ENCODE results near the gene RBFOX1. TPM values are rescaled to one million over a fixed set of nuclear protein-coding genes. Genes with fewer than 3 reads are reported as not detected.

Gene RBFOX1
- total RNA-seq, 6 donors from 2014 or later = not detected

DNA sequence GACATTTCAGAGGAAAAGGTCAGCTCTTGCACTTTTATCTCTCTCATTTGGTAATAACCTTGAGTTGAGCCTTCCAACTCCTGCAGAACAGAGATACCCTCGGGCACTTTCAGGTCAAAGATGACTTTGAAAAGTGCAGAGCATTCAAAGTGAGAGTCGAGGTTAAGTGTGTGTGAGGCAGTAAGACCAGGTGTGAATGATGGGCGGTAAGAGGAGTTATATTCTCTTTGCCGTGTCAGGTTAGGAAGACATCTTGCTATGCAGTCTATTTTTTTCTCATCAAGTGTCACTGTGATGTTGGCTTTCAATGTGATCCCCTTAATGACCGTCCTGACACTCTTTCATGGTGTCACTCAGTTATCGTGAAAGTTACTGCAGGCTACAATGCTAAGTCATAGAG lies 248.5 kb downstream of the RBFOX1 start:
- no peak overlapping the region for H3K4me3 ChIP-seq
- no peaks in the 10 kb centered on the region for H3K36me3 ChIP-seq
- ATAC-seq (ENCODE audit: low FRiP score in 2 of 2) (no peak), DNase-seq (no peak)
- H3K27me3 ChIP-seq = no peaks in the 10 kb centered on the region
- H3K9me3 ChIP-seq = no peaks in the 10 kb centered on the region
- 71 to 78% methylated on average over 6 of the region's 6 CpGs for WGBS, 2 donors
- no peaks in the 10 kb centered on the region for H3K4me1 ChIP-seq
- no peak overlapping the region for H3K27ac ChIP-seq
- TF ChIP-seq POLR2AphosphoS5 (IDR thresholded peaks at IDR 0.05) (no peak), EP300 (IDR thresholded peaks at IDR 0.05) (no peak), POLR2A (IDR thresholded peaks at IDR 0.05) (no peak)
- TF ChIP-seq, protein P1, sequence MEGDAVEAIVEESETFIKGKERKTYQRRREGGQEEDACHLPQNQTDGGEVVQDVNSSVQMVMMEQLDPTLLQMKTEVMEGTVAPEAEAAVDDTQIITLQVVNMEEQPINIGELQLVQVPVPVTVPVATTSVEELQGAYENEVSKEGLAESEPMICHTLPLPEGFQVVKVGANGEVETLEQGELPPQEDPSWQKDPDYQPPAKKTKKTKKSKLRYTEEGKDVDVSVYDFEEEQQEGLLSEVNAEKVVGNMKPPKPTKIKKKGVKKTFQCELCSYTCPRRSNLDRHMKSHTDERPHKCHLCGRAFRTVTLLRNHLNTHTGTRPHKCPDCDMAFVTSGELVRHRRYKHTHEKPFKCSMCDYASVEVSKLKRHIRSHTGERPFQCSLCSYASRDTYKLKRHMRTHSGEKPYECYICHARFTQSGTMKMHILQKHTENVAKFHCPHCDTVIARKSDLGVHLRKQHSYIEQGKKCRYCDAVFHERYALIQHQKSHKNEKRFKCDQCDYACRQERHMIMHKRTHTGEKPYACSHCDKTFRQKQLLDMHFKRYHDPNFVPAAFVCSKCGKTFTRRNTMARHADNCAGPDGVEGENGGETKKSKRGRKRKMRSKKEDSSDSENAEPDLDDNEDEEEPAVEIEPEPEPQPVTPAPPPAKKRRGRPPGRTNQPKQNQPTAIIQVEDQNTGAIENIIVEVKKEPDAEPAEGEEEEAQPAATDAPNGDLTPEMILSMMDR (IDR thresholded peaks at IDR 0.05) = no peak

DNA sequence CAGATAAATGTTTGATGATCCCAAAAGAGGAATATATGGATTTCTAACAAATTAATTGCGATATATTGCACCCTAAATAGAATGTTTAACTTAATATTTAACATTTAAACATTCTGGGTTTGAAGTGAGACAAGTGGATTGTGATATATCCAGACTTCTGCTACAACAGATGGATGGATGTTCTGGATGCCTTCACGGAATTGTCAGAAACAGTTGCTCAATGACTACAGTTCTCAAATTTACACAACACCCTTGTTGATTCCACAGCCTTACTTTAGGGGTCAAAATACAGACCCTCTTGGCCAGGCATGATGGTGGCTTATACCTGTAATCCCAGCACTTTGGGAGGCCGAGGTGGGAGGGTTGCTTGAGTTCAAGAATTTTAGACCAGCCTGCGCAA lies 250.8 kb downstream of the RBFOX1 start:
- H3K4me1 ChIP-seq = no peaks in the 10 kb centered on the region
- no peaks in the 10 kb centered on the region for H3K9me3 ChIP-seq
- no peak overlapping the region for H3K27ac ChIP-seq
- TF ChIP-seq, protein P1 (IDR thresholded peaks at IDR 0.05) = no peak
- TF ChIP-seq EP300 (IDR thresholded peaks at IDR 0.05) (no peak), POLR2AphosphoS5 (IDR thresholded peaks at IDR 0.05) (no peak), POLR2A (IDR thresholded peaks at IDR 0.05) (no peak)
- DNase-seq (no peak), ATAC-seq (ENCODE audit: low FRiP score in 2 of 2) (no peak)
- H3K27me3 ChIP-seq = no peaks in the 10 kb centered on the region
- no peaks in the 10 kb centered on the region for H3K36me3 ChIP-seq
- 77 to 83% methylated on average over 4 of the region's 4 CpGs for WGBS, 2 donors
- no peak overlapping the region for H3K4me3 ChIP-seq

DNA sequence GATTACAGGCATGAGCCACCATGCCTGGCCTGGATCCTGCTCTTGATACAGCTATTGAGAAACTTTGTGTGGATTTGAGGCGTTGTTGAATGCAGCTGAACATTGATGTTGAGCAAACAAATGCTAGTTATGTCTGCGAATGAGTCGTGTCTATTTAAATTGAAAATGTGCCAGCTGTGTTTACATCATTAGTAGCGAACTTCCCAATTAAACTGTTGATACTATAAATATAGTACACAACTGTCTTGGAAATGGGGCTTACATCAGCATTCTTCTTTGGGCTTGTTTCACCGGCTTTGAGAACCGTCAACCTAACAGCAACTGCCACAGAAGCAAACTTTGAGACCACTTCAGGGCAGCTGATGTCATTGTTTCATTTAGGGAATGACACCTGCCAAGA lies 251.9 kb downstream of the RBFOX1 start:
- ATAC-seq (ENCODE audit: low FRiP score in 2 of 2) (no peak), DNase-seq (no peak)
- no peaks in the 10 kb centered on the region for H3K4me1 ChIP-seq
- WGBS, 2 donors = 81 to 86% methylated on average over 6 of the region's 6 CpGs
- H3K36me3 ChIP-seq = no peaks in the 10 kb centered on the region
- no peaks in the 10 kb centered on the region for H3K27me3 ChIP-seq
- no peak for TF ChIP-seq EP300 (IDR thresholded peaks at IDR 0.05)
- TF ChIP-seq POLR2AphosphoS5 (IDR thresholded peaks at IDR 0.05) = no peak
- no peak for TF ChIP-seq POLR2A (IDR thresholded peaks at IDR 0.05)
- TF ChIP-seq, protein P1 (IDR thresholded peaks at IDR 0.05) = no peak
- H3K9me3 ChIP-seq = no peaks in the 10 kb centered on the region
- no peak overlapping the region for H3K4me3 ChIP-seq
- H3K27ac ChIP-seq = no peak overlapping the region

DNA sequence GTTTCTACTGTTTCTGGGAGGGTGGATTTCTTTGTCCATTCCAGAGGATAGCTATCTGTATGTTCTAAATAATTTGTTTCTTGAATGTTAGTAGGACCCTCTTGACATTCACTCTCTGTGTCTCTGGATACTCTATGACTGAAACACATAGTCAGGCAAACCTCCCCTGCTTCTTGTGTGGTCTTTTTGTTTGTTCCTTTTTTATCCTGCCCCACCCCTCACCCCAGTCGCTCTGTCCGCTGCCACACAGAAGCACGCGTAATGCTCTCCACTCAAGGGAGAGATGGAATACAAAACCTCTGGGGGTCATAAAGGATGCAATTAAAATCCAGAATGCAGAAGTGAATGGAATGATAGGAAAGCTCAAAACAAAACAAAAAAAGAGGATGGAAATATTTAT lies 253.1 kb downstream of the RBFOX1 start:
- Histone ChIP-seq H3K27me3 (no peaks in the 10 kb centered on the region), H3K9me3 (no peaks in the 10 kb centered on the region), H3K36me3 (no peaks in the 10 kb centered on the region), H3K4me1 (no peaks in the 10 kb centered on the region), H3K4me3 (no peak overlapping the region), H3K27ac (no peak overlapping the region)
- TF ChIP-seq, protein P1 (IDR thresholded peaks at IDR 0.05) = no peak
- TF ChIP-seq POLR2A (IDR thresholded peaks at IDR 0.05) = no peak
- no peak for DNase-seq
- WGBS, 2 donors = 47 to 58% methylated on average over 4 of the region's 4 CpGs
- no peak for ATAC-seq (ENCODE audit: low FRiP score in 2 of 2)

DNA sequence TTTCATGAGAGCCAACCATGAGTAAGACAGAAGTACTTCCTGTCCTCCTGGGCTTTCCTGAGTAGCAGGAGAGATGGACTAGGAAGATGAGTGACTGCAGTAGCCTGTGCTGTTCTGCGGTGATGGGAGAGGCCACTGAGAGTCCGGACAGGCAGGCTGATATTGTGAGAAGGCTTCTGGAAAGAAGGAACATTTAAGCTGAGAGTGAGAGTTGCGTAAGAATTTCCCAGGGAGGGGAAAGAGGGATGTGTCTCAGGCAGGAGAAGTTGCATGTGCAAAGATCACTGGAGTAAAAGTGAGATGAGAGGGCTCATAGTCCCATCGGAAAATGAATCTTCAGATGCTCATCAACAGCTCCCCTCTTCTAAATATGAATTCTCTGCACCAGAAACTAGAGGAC lies 258.3 kb downstream of the RBFOX1 start:
- no peak for ATAC-seq (ENCODE audit: low FRiP score in 2 of 2)
- H3K36me3 ChIP-seq = no peaks in the 10 kb centered on the region
- TF ChIP-seq, protein P1 (IDR thresholded peaks at IDR 0.05) = no peak
- TF ChIP-seq EP300 (IDR thresholded peaks at IDR 0.05) (no peak), POLR2A (IDR thresholded peaks at IDR 0.05) (no peak), POLR2AphosphoS5 (IDR thresholded peaks at IDR 0.05) (no peak)
- H3K4me3 ChIP-seq = no peak overlapping the region
- 79 to 90% methylated on average over 4 of the region's 4 CpGs for WGBS, 2 donors
- no peaks in the 10 kb centered on the region for H3K27me3 ChIP-seq
- DNase-seq = no peak
- no peak overlapping the region for H3K27ac ChIP-seq
- H3K4me1 ChIP-seq = no peaks in the 10 kb centered on the region
- H3K9me3 ChIP-seq = no peaks in the 10 kb centered on the region
